CD4-positive, alpha-beta memory T cell (primary cell): Measurements from ENCODE around the gene PTRHD1. TPM values are rescaled to one million over a fixed set of nuclear protein-coding genes. Genes with fewer than 3 reads are reported as not detected.

ENCODE experiments used
- CTCF ChIA-PET: fragments of 350-600 bp; sonication (Branson Sonifier 250); formaldehyde crosslinking; loops from one replicate; lab custom pipeline; 2021; ENCODE audit warnings: inconsistent platforms; ENCODE audit not compliant: partially characterized antibody; lab: Charles Lee
- POLR2A ChIA-PET: fragments of 350-600 bp; sonication (Branson Sonifier 250); formaldehyde crosslinking; loops from one replicate; lab custom pipeline; 2021; ENCODE audit not compliant: partially characterized antibody; lab: Charles Lee
- DNase-seq, 5 donors: peaks; one replicate each; pipeline versions ENCODE4 v3.0.0 to v3.0.0-alpha.2; 2020 to 2022; ENCODE audit warnings: mixed read lengths in 1 of 5
- H3K27ac ChIP-seq: one replicate; pipeline ENCODE4 v1.7.0; 2013; ENCODE audit warnings: low read depth, low read length
- H3K27me3 ChIP-seq: 2 replicates; pipeline ENCODE4 v1.7.0; 2013; ENCODE audit warnings: mild to moderate bottlenecking, low read length, moderate library complexity; ENCODE audit not compliant: insufficient read depth
- H3K36me3 ChIP-seq: 2 replicates; pipeline ENCODE4 v1.7.0; 2013; ENCODE audit warnings: mild to moderate bottlenecking, low read length, moderate library complexity; ENCODE audit not compliant: insufficient read depth
- H3K4me1 ChIP-seq: 2 replicates; pipeline ENCODE4 v1.7.0; 2013; ENCODE audit warnings: mild to moderate bottlenecking, low read length, moderate library complexity; ENCODE audit not compliant: insufficient read depth
- H3K4me3 ChIP-seq, 2 donors: one replicate each; pipeline ENCODE4 v1.7.0; 2013; ENCODE audit warnings: low read length in 2 of 2, mild to moderate bottlenecking in 1 of 2
- H3K9me3 ChIP-seq, 2 donors: one replicate each; pipeline ENCODE4 v1.7.0; 2013; ENCODE audit warnings: low read length in 2 of 2, control low read depth in 1 of 2; ENCODE audit not compliant: control insufficient read depth in 1 of 2
- H3K27ac Mint-ChIP-seq, 7 donors: one replicate each; pipeline ENCODE4 v1.8.0; 2020 to 2021; ENCODE audit warnings: mixed read lengths in 7 of 7, mild to moderate bottlenecking in 6 of 7, inconsistent platforms in 3 of 7, moderate library complexity in 3 of 7
- H3K27me3 Mint-ChIP-seq, 2 donors: one replicate each; pipeline ENCODE4 v1.8.0; 2020 to 2021; ENCODE audit warnings: mixed read lengths in 2 of 2
- H3K36me3 Mint-ChIP-seq, 2 donors: one replicate each; pipeline ENCODE4 v1.8.0; 2020 to 2021; ENCODE audit warnings: mixed read lengths in 2 of 2, inconsistent platforms in 1 of 2, mild to moderate bottlenecking in 1 of 2
- H3K4me1 Mint-ChIP-seq, 4 donors: one replicate each; pipeline ENCODE4 v1.8.0; 2020 to 2021; ENCODE audit warnings: mixed read lengths in 4 of 4, mild to moderate bottlenecking in 1 of 4
- H3K4me3 Mint-ChIP-seq, 8 donors: one replicate each; pipeline ENCODE4 v1.8.0; 2020 to 2021; ENCODE audit warnings: mixed read lengths in 8 of 8, mild to moderate bottlenecking in 7 of 8, moderate library complexity in 6 of 8, inconsistent platforms in 3 of 8
- H3K9me3 Mint-ChIP-seq, 8 donors: one replicate each; pipeline ENCODE4 v1.8.0; 2020 to 2021; ENCODE audit warnings: mixed read lengths in 8 of 8, mild to moderate bottlenecking in 5 of 8, inconsistent platforms in 3 of 8, moderate library complexity in 1 of 8
- intact Hi-C: fragments of 100-400 bp; cut with micrococcal nuclease; formaldehyde crosslinking; loops from one replicate; pipeline ENCODE4 v1.15.1; 2023
- polyA plus RNA-seq, 2 donors: library from polyadenylated mRNA; unstranded; fragments of 300-500 nt; fragmentation: Illumina TruSeq; gene quantifications; one replicate each; pipeline ENCODE4 v1.2.3, GENCODE V29; 2021
- total RNA-seq, 2 experiments: library from RNA; stranded (reverse); gene quantifications; one replicate each; pipeline ENCODE4 v1.2.3, GENCODE V29; 2021

Gene PTRHD1
- total and polyA plus RNA-seq, 4 experiments from 2014 or later = 12.0 to 52.1 (median 30.7) TPM

DNA sequence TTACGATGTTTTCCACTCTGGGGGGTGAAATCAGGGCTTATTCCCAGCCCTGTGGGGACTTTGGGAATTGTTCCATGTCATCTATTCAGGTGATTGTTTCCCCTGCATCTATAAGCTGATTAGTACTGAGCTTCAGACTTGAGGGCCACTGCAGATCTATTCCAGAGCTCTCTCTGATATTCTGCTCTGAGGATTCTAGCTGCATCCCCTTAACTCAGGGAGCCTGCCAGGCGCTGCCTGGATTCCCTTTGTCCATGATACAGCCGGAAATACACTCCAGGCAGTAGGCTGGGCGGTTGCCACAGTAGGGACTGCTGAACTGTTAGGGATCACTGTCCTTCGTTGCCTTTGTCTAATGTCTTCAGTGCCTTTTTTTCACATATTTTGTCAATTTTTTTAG lies 31.3 kb downstream of the PTRHD1 start:
- H3K4me1 Mint-ChIP-seq = peaks cover 0 to 4% (median 0%) of the 10 kb centered on the region in 4 donors
- Histone ChIP-seq H3K27ac (no peak overlapping the region), H3K9me3 (no peaks in the 10 kb centered on the region), H3K4me1 (no peaks in the 10 kb centered on the region), H3K36me3 (peaks cover 19% of the 10 kb centered on the region), H3K27me3 (no peaks in the 10 kb centered on the region), H3K4me3 (no peak overlapping the region)
- H3K9me3 Mint-ChIP-seq = no peaks in the 10 kb centered on the region
- intact Hi-C loops = no loop called here
- ChIA-PET CTCF (no interaction called here), POLR2A (no interaction called here)
- H3K27ac Mint-ChIP-seq = no peak overlapping the region
- no peak overlapping the region for H3K4me3 Mint-ChIP-seq
- no peaks in the 10 kb centered on the region for H3K27me3 Mint-ChIP-seq
- no peak for DNase-seq
- H3K36me3 Mint-ChIP-seq = peaks cover 32 to 60% of the 10 kb centered on the region in 2 donors

DNA sequence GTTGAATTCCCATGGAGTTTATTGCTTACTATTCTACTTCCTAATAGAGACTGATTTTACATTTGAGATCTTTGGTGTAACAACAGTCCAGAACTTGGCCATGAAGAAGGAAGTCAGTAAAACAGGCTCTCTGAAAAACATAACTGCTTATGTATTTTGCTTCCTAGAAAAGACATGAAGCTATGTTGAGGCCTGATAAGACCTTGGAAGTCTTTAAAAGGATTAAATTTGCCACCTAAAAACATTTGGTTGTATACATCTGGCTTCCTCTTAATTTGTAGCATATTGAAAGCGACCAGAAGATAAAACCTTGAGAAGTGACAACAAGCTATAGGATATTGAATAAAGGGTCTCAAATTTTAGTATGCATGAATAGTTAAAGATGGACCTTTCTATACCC lies 36.4 kb downstream of the PTRHD1 start:
- Histone ChIP-seq H3K4me1 (no peaks in the 10 kb centered on the region), H3K4me3 (no peak overlapping the region), H3K27me3 (no peaks in the 10 kb centered on the region), H3K27ac (no peak overlapping the region), H3K9me3 (no peaks in the 10 kb centered on the region), H3K36me3 (peaks cover 13% of the 10 kb centered on the region)
- POLR2A ChIA-PET = interaction anchor here (1.7 kb wide), 1 partner anchor 41 kb away, joined by 3 read pairs; no protein-coding TSS in a partner anchor
- Mint-ChIP-seq H3K4me3 (no peak overlapping the region), H3K27me3 (no peaks in the 10 kb centered on the region), H3K27ac (no peak overlapping the region), H3K36me3 (peaks cover 14 to 34% of the 10 kb centered on the region in 2 donors), H3K4me1 (no peaks in the 10 kb centered on the region), H3K9me3 (no peaks in the 10 kb centered on the region)
- DNase-seq = no peak
- intact Hi-C loops = no loop called here
- CTCF ChIA-PET = no interaction called here

GRCh38 chr2:24754985-24755705 lies 38.0 kb downstream of the PTRHD1 start:
- Histone ChIP-seq H3K27me3 (no peaks in the 10 kb centered on the region), H3K4me3 (no peak overlapping the region), H3K4me1 (no peaks in the 10 kb centered on the region), H3K27ac (no peak overlapping the region), H3K9me3 (no peaks in the 10 kb centered on the region), H3K36me3 (peaks cover 10% of the 10 kb centered on the region)
- no peak for DNase-seq
- peaks cover 0 to 2% (median 0%) of the 10 kb centered on the region in 4 donors for H3K4me1 Mint-ChIP-seq
- peak overlapping the region in 1 of 7 donors; percentile 13 for H3K27ac Mint-ChIP-seq
- ChIA-PET CTCF (no interaction called here), POLR2A (no interaction called here)
- no peaks in the 10 kb centered on the region for H3K9me3 Mint-ChIP-seq
- no peak overlapping the region for H3K4me3 Mint-ChIP-seq
- intact Hi-C loops = no loop called here
- peaks cover 22 to 30% of the 10 kb centered on the region in 2 donors for H3K36me3 Mint-ChIP-seq
- H3K27me3 Mint-ChIP-seq = no peaks in the 10 kb centered on the region

GRCh38 chr2:24749069-24749691 lies 44.0 kb downstream of the PTRHD1 start:
- no peaks in the 10 kb centered on the region for H3K27me3 Mint-ChIP-seq

DNA sequence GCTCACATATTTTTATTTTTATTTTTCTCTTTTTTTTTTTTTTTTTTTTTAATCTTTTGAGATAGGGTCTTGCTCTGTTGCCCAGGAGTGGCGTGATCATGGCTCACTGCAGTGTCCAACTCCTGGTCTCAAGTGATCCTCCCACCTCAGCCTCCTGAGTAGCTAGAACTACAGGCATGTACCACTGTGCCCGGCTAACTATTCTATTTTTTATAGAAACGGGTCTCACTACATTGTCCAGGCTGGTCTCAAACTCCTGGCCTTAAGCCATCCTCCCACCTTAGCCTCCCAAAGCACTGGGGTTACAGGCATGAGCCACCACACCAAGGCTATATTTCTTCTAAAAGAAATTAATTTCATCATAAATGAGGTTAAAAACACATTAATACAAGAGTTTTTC lies 45.9 kb downstream of the PTRHD1 start:
- POLR2A ChIA-PET = no interaction called here
- H3K9me3 ChIP-seq = no peaks in the 10 kb centered on the region
- DNase-seq = no peak
- Mint-ChIP-seq H3K27ac (no peak overlapping the region), H3K4me1 (peaks cover 4 to 10% (median 7%) of the 10 kb centered on the region in 4 donors), H3K4me3 (no peak overlapping the region), H3K27me3 (no peaks in the 10 kb centered on the region), H3K9me3 (no peaks in the 10 kb centered on the region), H3K36me3 (peaks cover 25 to 40% of the 10 kb centered on the region in 2 donors)
- intact Hi-C loops = no loop called here
- peaks cover 5% of the 10 kb centered on the region for H3K36me3 ChIP-seq
- CTCF ChIA-PET = no interaction called here
- no peaks in the 10 kb centered on the region for H3K27me3 ChIP-seq
- H3K4me3 ChIP-seq = no peak overlapping the region
- H3K4me1 ChIP-seq = peaks cover 4% of the 10 kb centered on the region
- H3K27ac ChIP-seq = no peak overlapping the region

More at GRCh38 chr2:24749069-24749691, 44.0 kb downstream of the PTRHD1 start:
- H3K4me1 Mint-ChIP-seq = peaks cover 0 to 4% (median 0%) of the 10 kb centered on the region in 4 donors
- H3K4me1 ChIP-seq = peaks cover under 1% of the 10 kb centered on the region
- H3K4me3 ChIP-seq = no peak overlapping the region
- H3K9me3 ChIP-seq = no peaks in the 10 kb centered on the region
- no peak for DNase-seq
- peaks cover 16 to 25% of the 10 kb centered on the region in 2 donors for H3K36me3 Mint-ChIP-seq
- H3K27ac ChIP-seq = no peak overlapping the region
- POLR2A ChIA-PET = no interaction called here
- no peaks in the 10 kb centered on the region for H3K27me3 ChIP-seq
- H3K27ac Mint-ChIP-seq = peak overlapping the region in 2 of 7 donors; percentile 61 to 79
- peaks cover 10% of the 10 kb centered on the region for H3K36me3 ChIP-seq
- CTCF ChIA-PET = no interaction called here
- no peak overlapping the region for H3K4me3 Mint-ChIP-seq
- intact Hi-C loops = no loop called here
- no peaks in the 10 kb centered on the region for H3K9me3 Mint-ChIP-seq

GRCh38 chr2:24745825-24746224 lies 47.4 kb downstream of the PTRHD1 start:
- peaks cover 32 to 49% of the 10 kb centered on the region in 2 donors for H3K36me3 Mint-ChIP-seq
- no peak overlapping the region for H3K4me3 Mint-ChIP-seq
- intact Hi-C loops = no loop called here
- H3K9me3 ChIP-seq = no peaks in the 10 kb centered on the region
- ChIA-PET POLR2A (no interaction called here), CTCF (no interaction called here)
- H3K9me3 Mint-ChIP-seq = no peaks in the 10 kb centered on the region
- peaks cover 6 to 11% (median 9%) of the 10 kb centered on the region in 4 donors for H3K4me1 Mint-ChIP-seq
- no peak overlapping the region for H3K27ac ChIP-seq
- H3K36me3 ChIP-seq = peaks cover 5% of the 10 kb centered on the region
- no peak overlapping the region for H3K4me3 ChIP-seq
- no peak for DNase-seq
- H3K27me3 Mint-ChIP-seq = no peaks in the 10 kb centered on the region
- H3K4me1 ChIP-seq = peaks cover 4% of the 10 kb centered on the region
- no peak overlapping the region for H3K27ac Mint-ChIP-seq
- no peaks in the 10 kb centered on the region for H3K27me3 ChIP-seq

DNA sequence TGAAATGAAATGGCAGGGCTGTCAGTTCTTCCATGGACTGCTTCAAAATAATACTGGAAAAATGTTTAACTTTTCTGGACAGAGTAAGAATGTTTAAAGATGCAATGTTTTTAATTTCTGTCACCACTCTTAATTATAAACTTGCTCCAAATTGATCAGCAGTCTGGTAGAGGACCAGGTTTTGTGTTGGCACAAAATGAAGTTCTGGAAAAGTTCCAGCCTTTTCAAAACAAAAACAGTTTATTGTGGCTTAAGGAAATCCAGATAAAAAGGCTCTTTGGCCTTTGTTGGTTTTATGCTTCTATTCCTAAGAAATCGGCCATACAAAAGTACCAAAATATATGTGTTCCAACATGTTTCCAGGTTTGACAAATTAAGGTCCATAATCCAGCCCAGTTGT lies 48.8 kb downstream of the PTRHD1 start:
- Mint-ChIP-seq H3K27ac (no peak overlapping the region), H3K4me3 (no peak overlapping the region)
- no peak overlapping the region for H3K27ac ChIP-seq

More for the DNA sequence above, 48.8 kb downstream of the PTRHD1 start:
- Histone ChIP-seq H3K9me3 (no peaks in the 10 kb centered on the region), H3K4me3 (no peak overlapping the region), H3K4me1 (peaks cover 4% of the 10 kb centered on the region), H3K36me3 (peaks cover 5% of the 10 kb centered on the region), H3K27me3 (no peaks in the 10 kb centered on the region)
- Mint-ChIP-seq H3K27me3 (no peaks in the 10 kb centered on the region), H3K4me1 (peaks cover 6 to 10% (median 8%) of the 10 kb centered on the region in 4 donors), H3K36me3 (peaks cover 28 to 45% of the 10 kb centered on the region in 2 donors), H3K9me3 (no peaks in the 10 kb centered on the region)
- ChIA-PET CTCF (no interaction called here), POLR2A (no interaction called here)
- DNase-seq = no peak
- intact Hi-C loops = no loop called here
